ENCODE results near the gene CCDC89.

DNA sequence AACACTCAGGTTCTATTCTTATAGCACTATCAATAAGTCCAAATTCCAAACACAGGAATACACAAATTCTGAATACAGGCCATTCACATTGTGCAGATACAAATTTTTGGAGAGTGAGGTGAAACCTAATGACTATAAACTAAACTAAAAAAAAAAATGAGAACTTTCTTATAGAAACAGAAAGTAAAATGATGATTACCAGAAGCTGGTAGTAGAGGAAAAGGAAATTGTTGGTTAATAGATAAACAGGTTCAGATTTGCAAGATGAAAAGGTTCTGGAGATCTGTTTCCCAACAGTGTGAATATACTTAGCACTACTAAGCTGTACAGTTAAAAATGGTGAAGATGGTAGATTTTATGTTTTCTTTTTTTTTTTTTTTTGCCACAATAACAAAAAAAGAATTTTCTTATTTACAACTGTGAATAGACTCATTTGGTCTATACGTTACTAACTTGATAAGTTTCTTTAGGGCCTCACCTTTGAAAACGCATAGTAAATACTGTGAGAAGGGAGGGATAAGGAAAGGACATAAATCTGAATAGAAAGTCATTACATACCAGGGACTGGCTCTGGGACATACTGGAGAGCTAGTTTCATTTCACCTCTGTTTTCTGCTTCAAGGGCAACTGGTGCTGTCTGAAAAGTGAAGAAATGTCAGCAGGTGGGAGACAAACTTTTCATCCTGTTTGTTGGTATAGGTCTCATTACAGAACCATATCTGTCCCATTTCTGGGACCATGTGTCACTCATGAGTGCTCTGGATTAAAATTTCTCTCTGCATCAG lies 14.2 kb upstream of the CCDC89 start:
- TF ChIP-seq CTCF (IDR thresholded peaks at IDR 0.05) (no peak), POLR2A (IDR thresholded peaks at IDR 0.05) (no peak)
